Loucy (cell line): ENCODE results near the gene RIPK4.

ENCODE experiments used
- H2AFZ ChIP-seq: fragments of 200-600 bp; sonication (generic); 2 replicates; pipeline ENCODE4 v1.6.0; 2016; ENCODE audit warnings: antibody characterized with exemption, mild to moderate bottlenecking, low read length, moderate library complexity
- H3F3A ChIP-seq: fragments of 200-600 bp; 2 replicates; pipeline ENCODE4 v1.6.0; 2016; ENCODE audit warnings: antibody characterized with exemption, low read depth, mild to moderate bottlenecking
- H3K27me3 ChIP-seq: fragments of 200-600 bp; sonication (generic); 2 replicates; pipeline ENCODE4 v1.6.1; 2014; ENCODE audit warnings: low read length, mild to moderate bottlenecking; ENCODE audit not compliant: insufficient read depth, poor library complexity, severe bottlenecking
- H3K36me3 ChIP-seq: fragments of 200-600 bp; sonication (generic); 2 replicates; pipeline ENCODE4 v1.6.1; 2016; ENCODE audit warnings: low read length; ENCODE audit not compliant: insufficient read depth
- H3K4me1 ChIP-seq: fragments of 200-600 bp; sonication (generic); 2 replicates; pipeline ENCODE4 v1.5.1; 2014; ENCODE audit warnings: low read length, mild to moderate bottlenecking; ENCODE audit not compliant: insufficient read depth, poor library complexity, severe bottlenecking
- H3K4me2 ChIP-seq: fragments of 200-600 bp; sonication (generic); 2 replicates; pipeline ENCODE4 v1.6.0; 2014; ENCODE audit warnings: antibody characterized with exemption, low read length, low read depth, mild to moderate bottlenecking; ENCODE audit not compliant: poor library complexity, severe bottlenecking
- H3K4me3 ChIP-seq: fragments of 200-600 bp; sonication (generic); 2 replicates; pipeline ENCODE4 v1.5.1; 2014; ENCODE audit warnings: low read length, mild to moderate bottlenecking, mixed read lengths; ENCODE audit not compliant: poor library complexity, severe bottlenecking
- H3K79me2 ChIP-seq: fragments of 200-600 bp; sonication (generic); 2 replicates; pipeline ENCODE4 v1.6.1; 2014; ENCODE audit warnings: low read length; ENCODE audit not compliant: insufficient read depth
- H3K9ac ChIP-seq: fragments of 200-600 bp; sonication (generic); 2 replicates; pipeline ENCODE4 v1.6.0; 2014; ENCODE audit warnings: mild to moderate bottlenecking, low read depth, low read length, moderate library complexity; ENCODE audit not compliant: poor library complexity, severe bottlenecking
- H3K9me2 ChIP-seq: fragments of 200-600 bp; sonication (generic); replicated peaks from 2 replicates; pipeline ENCODE4 v1.6.1; 2016; ENCODE audit warnings: low read depth, low read length, mixed read lengths
- H3K9me3 ChIP-seq: fragments of 200-600 bp; sonication (generic); 2 replicates; pipeline ENCODE4 v1.6.1; 2014; ENCODE audit warnings: mild to moderate bottlenecking, antibody characterized with exemption, low read length, low read depth; ENCODE audit not compliant: insufficient read depth
- H4K20me1 ChIP-seq: fragments of 200-600 bp; sonication (generic); 2 replicates; pipeline ENCODE4 v1.6.0; 2014; ENCODE audit warnings: antibody characterized with exemption, low read length, mild to moderate bottlenecking; ENCODE audit not compliant: insufficient read depth, poor library complexity, severe bottlenecking
- EZH2phosphoT487 ChIP-seq: fragments of 200-600 bp; IDR thresholded peaks from 2 replicates; pipeline ENCODE4 v1.6.1; 2018; ENCODE audit warnings: antibody characterized with exemption, mild to moderate bottlenecking, moderate library complexity, borderline replicate concordance
- TF ChIP-seq, protein P1 (sequence below): fragments of 200-600 bp; sonication (generic); conservative IDR thresholded peaks from 2 replicates; pipeline ENCODE4 v1.5.1; 2014; ENCODE audit warnings: mild to moderate bottlenecking, antibody characterized with exemption, low read length

RIPK4 gene

DNA sequence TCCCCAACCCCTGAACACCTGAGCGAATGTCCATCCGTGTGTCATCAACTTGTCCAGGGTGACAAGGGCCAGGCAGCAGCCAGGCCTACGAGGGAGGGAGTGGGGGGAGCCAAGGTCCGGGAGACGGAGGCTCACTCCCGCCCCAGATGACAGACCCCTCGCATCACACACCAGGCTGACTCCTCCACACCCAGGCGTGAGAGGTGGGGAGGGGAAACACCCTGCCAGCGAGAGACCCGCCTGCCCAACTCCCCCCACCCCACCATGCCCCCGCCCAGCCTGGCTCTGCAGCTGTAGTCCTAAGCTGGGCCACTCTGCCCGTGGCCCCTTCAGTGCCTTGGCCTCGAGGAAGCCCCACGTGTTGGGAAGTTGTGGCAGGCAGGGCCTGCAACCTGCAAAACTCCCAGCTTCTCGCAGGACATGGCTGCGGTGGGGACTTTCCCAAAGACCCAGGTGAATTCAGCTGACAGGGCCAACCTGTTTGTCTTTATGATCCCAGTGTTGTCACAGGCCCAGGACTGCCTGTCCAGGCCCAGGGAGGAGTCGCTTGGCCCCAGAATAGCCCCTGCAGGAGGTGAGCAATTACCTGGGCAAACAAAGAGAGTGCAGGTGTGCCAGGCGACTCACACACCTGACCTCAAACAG lies 62.9 kb downstream of the RIPK4 start:
- Histone ChIP-seq H3F3A (no peaks in the 10 kb centered on the region), H3K36me3 (no peaks in the 10 kb centered on the region), H3K9me3 (no peaks in the 10 kb centered on the region), H3K4me3 (no peak overlapping the region), H3K9me2 (no peaks in the 10 kb centered on the region), H3K9ac (no peak overlapping the region), H3K79me2 (no peaks in the 10 kb centered on the region), H3K4me2 (no peak overlapping the region), H2AFZ (no peak overlapping the region), H4K20me1 (no peaks in the 10 kb centered on the region), H3K27me3 (no peaks in the 10 kb centered on the region), H3K4me1 (peaks cover 8% of the 10 kb centered on the region)
- TF ChIP-seq EZH2phosphoT487, result no peak
- TF ChIP-seq, protein P1, sequence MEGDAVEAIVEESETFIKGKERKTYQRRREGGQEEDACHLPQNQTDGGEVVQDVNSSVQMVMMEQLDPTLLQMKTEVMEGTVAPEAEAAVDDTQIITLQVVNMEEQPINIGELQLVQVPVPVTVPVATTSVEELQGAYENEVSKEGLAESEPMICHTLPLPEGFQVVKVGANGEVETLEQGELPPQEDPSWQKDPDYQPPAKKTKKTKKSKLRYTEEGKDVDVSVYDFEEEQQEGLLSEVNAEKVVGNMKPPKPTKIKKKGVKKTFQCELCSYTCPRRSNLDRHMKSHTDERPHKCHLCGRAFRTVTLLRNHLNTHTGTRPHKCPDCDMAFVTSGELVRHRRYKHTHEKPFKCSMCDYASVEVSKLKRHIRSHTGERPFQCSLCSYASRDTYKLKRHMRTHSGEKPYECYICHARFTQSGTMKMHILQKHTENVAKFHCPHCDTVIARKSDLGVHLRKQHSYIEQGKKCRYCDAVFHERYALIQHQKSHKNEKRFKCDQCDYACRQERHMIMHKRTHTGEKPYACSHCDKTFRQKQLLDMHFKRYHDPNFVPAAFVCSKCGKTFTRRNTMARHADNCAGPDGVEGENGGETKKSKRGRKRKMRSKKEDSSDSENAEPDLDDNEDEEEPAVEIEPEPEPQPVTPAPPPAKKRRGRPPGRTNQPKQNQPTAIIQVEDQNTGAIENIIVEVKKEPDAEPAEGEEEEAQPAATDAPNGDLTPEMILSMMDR, result no peak

- Histone ChIP-seq H3K9me2 (no peaks in the 10 kb centered on the region), H2AFZ (no peak overlapping the region), H3K4me2 (no peak overlapping the region), H3K4me3 (no peak overlapping the region), H3K4me1 (no peaks in the 10 kb centered on the region), H3K79me2 (no peaks in the 10 kb centered on the region), H3F3A (no peaks in the 10 kb centered on the region), H4K20me1 (no peaks in the 10 kb centered on the region), H3K27me3 (no peaks in the 10 kb centered on the region), H3K36me3 (no peaks in the 10 kb centered on the region), H3K9me3 (no peaks in the 10 kb centered on the region), H3K9ac (no peak overlapping the region)
- TF ChIP-seq, protein P1, result no peak
- TF ChIP-seq EZH2phosphoT487, result no peak
These were observed 65.1 kb downstream of the RIPK4 start for GRCh38 chr21:41701749-41702148.

DNA sequence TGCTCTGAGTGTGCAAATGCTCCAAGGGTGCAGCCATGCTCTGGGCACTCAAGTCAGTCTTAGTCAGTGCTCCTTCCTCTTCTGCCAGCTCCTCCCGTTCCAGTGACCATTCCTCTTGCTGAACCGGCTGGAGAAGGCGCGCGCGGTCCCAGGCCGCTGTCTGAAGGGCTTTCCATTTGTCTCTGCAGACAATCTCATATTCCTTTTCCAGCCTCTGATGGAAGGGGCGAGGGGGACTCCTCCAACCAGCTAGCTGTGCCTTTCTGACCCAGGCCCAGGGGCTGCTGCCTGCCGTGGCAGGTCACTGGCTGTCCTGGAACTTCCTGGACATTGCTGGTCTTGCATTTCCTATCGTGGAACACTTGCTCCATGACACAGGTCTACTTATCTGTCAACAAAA lies 67.5 kb downstream of the RIPK4 start:
- Histone ChIP-seq H3K4me1 (no peaks in the 10 kb centered on the region), H3K36me3 (no peaks in the 10 kb centered on the region), H2AFZ (no peak overlapping the region), H4K20me1 (no peaks in the 10 kb centered on the region), H3K9me2 (no peaks in the 10 kb centered on the region), H3K27me3 (no peaks in the 10 kb centered on the region), H3F3A (no peaks in the 10 kb centered on the region), H3K4me3 (no peak overlapping the region), H3K79me2 (no peaks in the 10 kb centered on the region), H3K4me2 (no peak overlapping the region), H3K9me3 (no peaks in the 10 kb centered on the region), H3K9ac (no peak overlapping the region)
- TF ChIP-seq, protein P1, result no peak
- no peak for TF ChIP-seq EZH2phosphoT487
